Parathyroid adenoma (tissue), 2 donors: Measurements from ENCODE around the gene TMEM201.
A peak's percentile ranks its signal among the peaks of the same experiment; 100 is the strongest.

Experiments
- H2AFZ ChIP-seq: fragments of 300-600 bp; sonication (generic); one replicate; pipeline ENCODE4 v1.7.0; 2017; ENCODE audit warnings: antibody characterized with exemption, mild to moderate bottlenecking
- H3K27ac ChIP-seq: fragments of 300-600 bp; sonication (generic); one replicate; pipeline ENCODE4 v1.7.0; 2017
- H3K27me3 ChIP-seq: fragments of 300-600 bp; sonication (generic); one replicate; pipeline ENCODE4 v1.7.0; 2017; ENCODE audit warnings: low read length; ENCODE audit not compliant: control insufficient read depth, insufficient read depth
- H3K36me3 ChIP-seq: fragments of 300-600 bp; sonication (generic); one replicate; pipeline ENCODE4 v1.7.0; 2017; ENCODE audit warnings: low read length; ENCODE audit not compliant: control insufficient read depth, insufficient read depth
- H3K4me1 ChIP-seq: fragments of 300-600 bp; sonication (generic); one replicate; pipeline ENCODE4 v1.7.0; 2017; ENCODE audit warnings: control low read depth
- H3K4me2 ChIP-seq: fragments of 300-600 bp; sonication (generic); one replicate; pipeline ENCODE4 v1.7.0; 2017; ENCODE audit warnings: low read length
- H3K4me3 ChIP-seq: fragments of 300-600 bp; sonication (generic); one replicate; pipeline ENCODE4 v1.7.0; 2017; ENCODE audit warnings: low read depth, low read length
- H3K79me2 ChIP-seq: fragments of 300-600 bp; sonication (generic); one replicate; pipeline ENCODE4 v1.7.0; 2017; ENCODE audit warnings: control low read depth
- H3K9ac ChIP-seq: fragments of 300-600 bp; sonication (generic); one replicate; pipeline ENCODE4 v1.7.0; 2017; ENCODE audit warnings: mild to moderate bottlenecking
- H3K9me3 ChIP-seq: fragments of 300-600 bp; sonication (generic); one replicate; pipeline ENCODE4 v1.7.0; 2017; ENCODE audit warnings: low read length; ENCODE audit not compliant: control insufficient read depth
- CTCF ChIP-seq: fragments of 300-600 bp; sonication (generic); IDR thresholded peaks from one replicate; pipeline ENCODE4 v1.7.0; 2017; ENCODE audit warnings: antibody characterized with exemption, mild to moderate bottlenecking
- donor health status: primary hyperparathyroidism.

Gene TMEM201

GRCh38 chr1:9643351-9644256, 54.9 kb downstream of the TMEM201 start:
- no peak overlapping the region for H2AFZ ChIP-seq

GRCh38 chr1:9646037-9646436, 57.3 kb downstream of the TMEM201 start:
- no peaks in the 10 kb centered on the region for H3K27me3 ChIP-seq
- no peak overlapping the region for H3K4me3 ChIP-seq
- no peaks in the 10 kb centered on the region for H3K4me1 ChIP-seq
- no peak overlapping the region for H2AFZ ChIP-seq
- H3K79me2 ChIP-seq: no peaks in the 10 kb centered on the region
- H3K9me3 ChIP-seq: no peaks in the 10 kb centered on the region
- H3K36me3 ChIP-seq: no peaks in the 10 kb centered on the region
- TF ChIP-seq CTCF: no peak
- H3K27ac ChIP-seq: no peak overlapping the region
- no peak overlapping the region for H3K9ac ChIP-seq
- no peak overlapping the region for H3K4me2 ChIP-seq

More at GRCh38 chr1:9643351-9644256, 54.9 kb downstream of the TMEM201 start:
- Histone ChIP-seq H3K9me3 (no peaks in the 10 kb centered on the region), H3K4me2 (no peak overlapping the region), H3K79me2 (no peaks in the 10 kb centered on the region), H3K4me1 (no peaks in the 10 kb centered on the region), H3K4me3 (no peak overlapping the region), H3K9ac (no peak overlapping the region), H3K27me3 (no peaks in the 10 kb centered on the region), H3K36me3 (no peaks in the 10 kb centered on the region), H3K27ac (no peak overlapping the region)
- no peak for TF ChIP-seq CTCF

GRCh38 chr1:9648171-9648570, 59.5 kb downstream of the TMEM201 start:
- TF ChIP-seq CTCF: no peak
- no peak overlapping the region for H3K9ac ChIP-seq
- no peaks in the 10 kb centered on the region for H3K9me3 ChIP-seq

GRCh38 chr1:9649769-9650168, 61.1 kb downstream of the TMEM201 start:
- Histone ChIP-seq H3K9me3 (no peaks in the 10 kb centered on the region), H3K9ac (no peak overlapping the region), H3K27me3 (no peaks in the 10 kb centered on the region), H2AFZ (no peak overlapping the region), H3K36me3 (no peaks in the 10 kb centered on the region), H3K27ac (no peak overlapping the region), H3K4me3 (no peak overlapping the region), H3K79me2 (no peaks in the 10 kb centered on the region), H3K4me1 (no peaks in the 10 kb centered on the region), H3K4me2 (no peak overlapping the region)
- TF ChIP-seq CTCF: no peak

More at GRCh38 chr1:9648171-9648570, 59.5 kb downstream of the TMEM201 start:
- no peaks in the 10 kb centered on the region for H3K36me3 ChIP-seq
- no peak overlapping the region for H2AFZ ChIP-seq
- no peak overlapping the region for H3K27ac ChIP-seq
- no peaks in the 10 kb centered on the region for H3K4me1 ChIP-seq
- no peak overlapping the region for H3K4me2 ChIP-seq
- no peak overlapping the region for H3K4me3 ChIP-seq
- H3K79me2 ChIP-seq: no peaks in the 10 kb centered on the region
- no peaks in the 10 kb centered on the region for H3K27me3 ChIP-seq

- Histone ChIP-seq H3K9me3 (no peaks in the 10 kb centered on the region), H3K27me3 (no peaks in the 10 kb centered on the region), H3K79me2 (no peaks in the 10 kb centered on the region), H3K4me1 (no peaks in the 10 kb centered on the region), H3K27ac (no peak overlapping the region), H3K36me3 (no peaks in the 10 kb centered on the region), H2AFZ (no peak overlapping the region), H3K4me2 (peak overlapping the region; percentile 28), H3K4me3 (no peak overlapping the region), H3K9ac (no peak overlapping the region)
- TF ChIP-seq CTCF: no peak
These were observed 62.5 kb downstream of the TMEM201 start for GRCh38 chr1:9651220-9651564.
